GM19468 (cell line): Measurements from ENCODE around the gene LOXL4.

Source experiments
- ATAC-seq: cut with Tn5 transposase; IDR thresholded peaks from one replicate; pipeline ENCODE4 v1.9.1; 2021; ENCODE audit warnings: mild to moderate bottlenecking, moderate library complexity, moderate number of reproducible peaks; ENCODE audit not compliant: unreplicated experiment; ENCODE audit errors: extremely low read depth

The LOXL4 gene

GRCh38 chr10:98295907-98296306 lies 27.9 kb upstream of the LOXL4 start:
- no peak for ATAC-seq

- no peak for ATAC-seq
These were observed 27.4 kb upstream of the LOXL4 start for GRCh38 chr10:98295401-98295811.

- ATAC-seq, result no peak
These were observed 26.3 kb upstream of the LOXL4 start for GRCh38 chr10:98294270-98294627.

- no peak for ATAC-seq
These were observed 25.7 kb upstream of the LOXL4 start for GRCh38 chr10:98293550-98294269.

- no peak for ATAC-seq
These were observed 25.0 kb upstream of the LOXL4 start for GRCh38 chr10:98292971-98293370.

- no peak for ATAC-seq
These were observed 21.8 kb upstream of the LOXL4 start for GRCh38 chr10:98289802-98290209.

GRCh38 chr10:98287321-98287720 lies 19.3 kb upstream of the LOXL4 start:
- no peak for ATAC-seq

GRCh38 chr10:98286419-98286818 lies 18.4 kb upstream of the LOXL4 start:
- ATAC-seq, result no peak

- no peak for ATAC-seq
These were observed 17.4 kb upstream of the LOXL4 start for GRCh38 chr10:98285416-98285815.

GRCh38 chr10:98276311-98276710 lies 8.3 kb upstream of the LOXL4 start:
- ATAC-seq, result no peak

GRCh38 chr10:98274562-98274961 lies 6.6 kb upstream of the LOXL4 start:
- ATAC-seq, result no peak

- ATAC-seq, result no peak
These were observed 5.3 kb upstream of the LOXL4 start for GRCh38 chr10:98273057-98273850.

GRCh38 chr10:98272656-98273055 lies 4.7 kb upstream of the LOXL4 start:
- no peak for ATAC-seq

GRCh38 chr10:98272245-98272644 lies 4.3 kb upstream of the LOXL4 start:
- ATAC-seq, result no peak

- ATAC-seq, result no peak
These were observed 2.8 kb upstream of the LOXL4 start for GRCh38 chr10:98270786-98271185.

- ATAC-seq, result no peak
These were observed 2.2 kb upstream of the LOXL4 start for GRCh38 chr10:98270073-98270740.

GRCh38 chr10:98269435-98269912 lies 1.5 kb upstream of the LOXL4 start:
- ATAC-seq, result no peak

GRCh38 chr10:98268694-98269431 lies 869 bp upstream of the LOXL4 start:
- no peak for ATAC-seq

- ATAC-seq, result no peak
These were observed 713 bp downstream of the LOXL4 start for GRCh38 chr10:98267069-98267893.

- ATAC-seq, result no peak
These were observed 1.3 kb downstream of the LOXL4 start for GRCh38 chr10:98266647-98267046.
